Fibroblast of pulmonary artery (primary cell): ENCODE data around the gene SPINDOC.
A peak's percentile ranks its signal among the peaks of the same experiment; 100 is the strongest.
"Not testable (repeated sequence)": the region's sequence is repeated elsewhere in the genome, so short reads cannot be mapped to it uniquely, and the experiment has no call there.

Source experiments
- DNase-seq: peaks from one replicate; pipeline ENCODE4 v3.0.0-alpha.2; 2010; ENCODE audit warnings: low read depth
- H3K4me3 ChIP-seq: replicated peaks from 2 replicates; pipeline ENCODE4 v1.5.1; 2011; ENCODE audit warnings: low read depth, mild to moderate bottlenecking, control low read depth, low read length, moderate library complexity
- TF ChIP-seq, protein P1 (sequence below): IDR thresholded peaks from 2 replicates; pipeline ENCODE4 v1.5.1; 2011; ENCODE audit warnings: mild to moderate bottlenecking, control low read depth, low read length, inconsistent platforms; ENCODE audit errors: missing control alignments

Gene SPINDOC

DNA sequence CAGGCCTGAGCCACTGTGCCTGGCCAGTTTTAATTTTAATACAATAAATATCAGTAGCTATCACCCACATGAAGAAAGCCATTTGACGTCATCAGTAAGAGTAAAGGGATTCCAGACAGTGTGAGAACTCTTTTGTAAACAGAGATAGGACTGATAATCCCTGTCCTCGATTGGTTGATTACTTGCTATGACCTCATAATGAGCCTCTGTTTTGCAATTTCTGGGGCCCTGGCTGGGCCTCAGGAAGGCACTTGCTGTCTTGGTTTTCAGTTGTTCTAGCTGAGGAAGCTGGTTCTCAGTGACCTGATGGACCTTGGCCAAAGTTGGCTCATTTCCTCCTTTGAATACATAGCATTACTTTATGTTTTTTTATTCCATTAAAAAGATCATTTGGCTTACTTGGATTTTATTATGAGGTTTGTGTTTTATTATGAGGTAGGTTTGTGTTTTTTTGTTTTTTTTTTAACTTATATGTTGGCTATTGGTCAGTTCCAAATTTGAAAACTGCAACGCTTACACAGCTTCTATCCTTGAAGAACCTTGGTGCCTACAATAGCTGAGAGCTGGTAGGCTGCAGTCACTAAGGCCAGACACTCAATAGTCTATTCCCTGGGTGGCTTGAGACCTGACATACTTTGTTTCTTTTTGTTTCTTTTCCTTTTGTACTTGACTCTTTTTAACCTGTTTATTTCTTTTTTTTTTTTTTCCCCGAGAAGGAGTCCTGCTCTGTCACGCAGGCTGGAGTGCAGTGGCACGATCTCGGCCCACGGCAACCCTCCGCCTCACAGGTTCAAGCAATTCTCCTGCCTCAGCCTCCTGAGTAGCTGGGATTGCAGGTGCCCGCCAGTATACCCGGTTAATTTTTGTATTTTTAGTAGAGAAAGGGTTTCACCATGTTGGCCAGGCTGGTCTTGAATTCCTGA, 45.6 kb downstream of the SPINDOC start:
- DNase-seq: peak; percentile 97
- TF ChIP-seq, protein P1, sequence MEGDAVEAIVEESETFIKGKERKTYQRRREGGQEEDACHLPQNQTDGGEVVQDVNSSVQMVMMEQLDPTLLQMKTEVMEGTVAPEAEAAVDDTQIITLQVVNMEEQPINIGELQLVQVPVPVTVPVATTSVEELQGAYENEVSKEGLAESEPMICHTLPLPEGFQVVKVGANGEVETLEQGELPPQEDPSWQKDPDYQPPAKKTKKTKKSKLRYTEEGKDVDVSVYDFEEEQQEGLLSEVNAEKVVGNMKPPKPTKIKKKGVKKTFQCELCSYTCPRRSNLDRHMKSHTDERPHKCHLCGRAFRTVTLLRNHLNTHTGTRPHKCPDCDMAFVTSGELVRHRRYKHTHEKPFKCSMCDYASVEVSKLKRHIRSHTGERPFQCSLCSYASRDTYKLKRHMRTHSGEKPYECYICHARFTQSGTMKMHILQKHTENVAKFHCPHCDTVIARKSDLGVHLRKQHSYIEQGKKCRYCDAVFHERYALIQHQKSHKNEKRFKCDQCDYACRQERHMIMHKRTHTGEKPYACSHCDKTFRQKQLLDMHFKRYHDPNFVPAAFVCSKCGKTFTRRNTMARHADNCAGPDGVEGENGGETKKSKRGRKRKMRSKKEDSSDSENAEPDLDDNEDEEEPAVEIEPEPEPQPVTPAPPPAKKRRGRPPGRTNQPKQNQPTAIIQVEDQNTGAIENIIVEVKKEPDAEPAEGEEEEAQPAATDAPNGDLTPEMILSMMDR: no peak
- no peak overlapping the region for H3K4me3 ChIP-seq

DNA sequence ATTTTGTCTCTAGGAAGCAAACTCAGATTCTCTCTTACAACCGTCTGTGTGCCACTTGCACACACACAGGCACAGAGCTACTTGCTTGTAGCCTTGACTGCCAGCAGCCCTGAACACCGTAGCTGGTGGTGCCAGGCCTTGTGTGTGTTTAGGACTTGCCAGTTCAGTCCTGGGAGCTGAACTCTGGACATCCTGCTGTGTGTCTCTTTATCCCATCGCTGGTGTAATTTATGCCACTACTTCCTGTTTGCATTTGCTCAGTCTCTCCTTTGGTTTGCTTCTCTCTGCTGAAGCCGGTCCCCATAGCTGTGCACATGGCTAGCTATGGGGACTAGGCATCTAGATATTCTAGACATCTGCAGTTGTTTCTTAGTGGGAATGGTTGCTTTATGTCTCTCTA, 49.7 kb downstream of the SPINDOC start:
- H3K4me3 ChIP-seq: no peak overlapping the region
- DNase-seq: no peak
- TF ChIP-seq, protein P1: no peak

DNA sequence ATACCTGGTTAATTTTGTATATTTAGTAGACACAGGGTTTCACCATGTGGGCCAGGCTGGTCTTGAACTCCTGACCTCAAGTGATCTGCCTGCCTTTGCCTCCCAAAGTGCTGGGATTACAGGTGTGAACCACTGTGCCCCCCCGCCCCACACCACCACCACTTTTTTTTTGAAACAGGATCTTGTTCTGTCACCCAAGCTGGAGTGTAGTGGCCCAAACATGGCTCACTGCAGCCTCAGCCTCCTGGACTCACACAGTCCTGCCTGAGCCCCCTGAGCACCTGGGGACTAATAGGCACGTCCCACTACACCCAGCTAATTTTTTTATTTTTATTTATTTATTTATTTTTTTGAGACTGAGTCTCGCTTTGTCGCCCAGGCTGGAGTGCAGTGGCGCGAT, 50.4 kb downstream of the SPINDOC start:
- not testable (repeated sequence) for H3K4me3 ChIP-seq, DNase-seq

DNA sequence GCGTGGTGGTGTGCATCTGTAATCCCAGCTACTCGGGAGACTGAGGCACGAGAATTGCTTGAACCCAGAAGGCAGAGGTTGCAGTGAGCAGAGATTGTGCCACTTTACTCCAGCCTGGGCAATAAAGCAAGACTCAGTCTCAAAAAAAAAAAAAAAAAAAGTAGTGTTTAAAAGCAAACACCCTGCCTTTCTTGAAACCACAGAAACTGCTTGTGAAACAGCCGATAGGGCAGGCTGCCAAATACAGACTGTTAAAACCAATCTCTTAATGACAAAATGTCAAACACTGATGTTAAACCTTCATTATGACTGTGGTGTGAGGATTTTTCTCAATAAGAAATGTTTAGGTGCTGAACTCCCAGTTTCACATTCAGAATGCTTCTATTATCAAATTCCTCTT, 53.0 kb downstream of the SPINDOC start:
- TF ChIP-seq, protein P1: no peak
- peak; percentile 68 for DNase-seq
- H3K4me3 ChIP-seq: no peak overlapping the region

DNA sequence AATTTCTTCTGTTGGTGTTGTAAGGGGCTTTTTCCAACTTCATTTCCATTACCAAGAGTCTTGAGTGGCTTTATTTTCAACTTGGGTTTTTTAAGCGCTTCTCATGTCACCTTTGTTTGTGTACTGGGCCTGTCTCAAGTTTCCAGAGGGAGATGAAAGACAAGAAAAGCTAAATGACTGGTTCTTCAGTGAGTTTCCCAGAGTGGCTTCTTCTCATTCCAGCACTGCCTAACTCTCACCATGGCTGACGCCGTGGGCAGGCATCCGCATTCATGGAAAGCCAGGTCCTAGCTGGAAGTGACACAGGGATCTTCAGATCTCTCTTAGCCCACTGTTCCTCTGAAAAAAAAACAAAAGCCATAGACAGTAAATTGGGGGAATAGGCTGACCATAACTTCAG, 54.3 kb downstream of the SPINDOC start:
- TF ChIP-seq, protein P1: no peak
- DNase-seq: no peak
- no peak overlapping the region for H3K4me3 ChIP-seq

DNA sequence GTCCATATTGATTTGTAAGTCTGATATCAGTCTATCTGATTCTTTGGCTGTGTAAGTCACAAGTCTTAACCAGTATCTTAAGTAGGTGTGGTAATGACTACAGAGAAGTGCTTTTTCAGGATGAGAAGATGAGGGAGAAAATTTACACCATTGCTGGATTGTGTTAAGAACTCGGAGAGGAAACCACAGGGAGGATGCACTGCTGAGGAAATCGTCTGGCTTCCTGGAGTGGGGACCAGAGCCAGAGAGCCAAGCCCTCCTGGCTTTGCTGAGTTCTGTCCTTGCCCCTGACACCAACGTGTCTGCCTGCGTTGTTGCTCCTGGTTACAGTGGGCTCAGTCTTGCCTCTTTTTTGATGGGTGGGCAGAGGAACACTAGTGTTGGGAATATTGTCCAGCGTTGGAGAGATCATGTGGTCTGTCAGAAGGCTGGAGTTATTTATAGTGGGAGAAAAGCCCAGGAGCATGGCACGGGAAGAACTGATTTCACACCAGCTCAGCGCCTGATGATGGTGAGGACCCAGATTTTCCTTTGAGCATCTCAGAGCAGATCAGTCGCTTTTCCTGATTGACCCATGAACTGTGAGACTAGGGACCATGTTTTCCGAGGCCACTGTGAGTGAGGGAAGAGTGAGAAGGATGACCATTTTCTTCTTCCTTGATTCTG, 55.3 kb downstream of the SPINDOC start:
- DNase-seq: no peak
- no peak overlapping the region for H3K4me3 ChIP-seq
- TF ChIP-seq, protein P1: no peak

DNA sequence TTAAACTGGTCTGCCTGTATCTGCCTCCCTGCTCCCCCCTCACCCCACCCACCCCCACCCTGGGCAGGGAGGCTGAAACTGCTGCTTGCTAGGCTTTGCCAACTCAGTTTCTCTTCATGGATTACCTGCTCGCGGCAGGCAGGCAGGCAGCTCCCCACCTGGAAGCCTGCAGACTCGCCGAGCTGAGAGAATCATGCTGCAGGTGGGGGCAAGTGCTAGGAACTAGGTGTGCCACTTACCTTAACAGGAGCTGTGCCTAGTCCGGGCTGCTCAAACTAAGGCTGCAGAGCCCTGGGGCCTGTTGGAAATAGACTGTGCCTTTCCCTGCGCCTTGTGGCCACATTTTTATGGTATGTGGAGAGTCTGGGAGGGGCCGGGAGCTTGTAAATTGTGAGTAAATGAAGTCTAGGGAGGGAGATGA, 55.9 kb downstream of the SPINDOC start:
- no peak for DNase-seq
- H3K4me3 ChIP-seq: no peak overlapping the region
- TF ChIP-seq, protein P1: no peak
